SK-N-SH (cell line): ENCODE results near the gene ZDHHC12.

Experiments used
- CHD2 ChIP-seq: fragments of 150-350 bp; IDR thresholded peaks from 2 replicates; pipeline ENCODE4 v1.6.1; 2018; ENCODE audit warnings: low read length; ENCODE audit not compliant: partially characterized antibody
- ELF1 ChIP-seq: IDR thresholded peaks from 2 replicates; pipeline ENCODE4 v1.4.0; 2012
- EP300 ChIP-seq, 2 experiments: IDR thresholded peaks; 2 replicates each; pipeline versions ENCODE4 v1.4.0 to v1.6.1; 2012; ENCODE audit warnings: borderline replicate concordance in 1 of 2, low read depth in 1 of 2, low read length in 1 of 2
- FOXM1 ChIP-seq: IDR thresholded peaks from 2 replicates; pipeline ENCODE4 v1.4.0; 2012; ENCODE audit warnings: low read depth, mild to moderate bottlenecking
- JUND ChIP-seq: IDR thresholded peaks from 2 replicates; pipeline ENCODE4 v1.4.0; 2012
- NRF1 ChIP-seq: IDR thresholded peaks from 2 replicates; pipeline ENCODE4 v1.6.1; 2012; ENCODE audit warnings: low read depth, mild to moderate bottlenecking, low read length
- RCOR1 ChIP-seq: fragments of 150-350 bp; IDR thresholded peaks from 2 replicates; pipeline ENCODE4 v1.6.1; 2017; ENCODE audit warnings: antibody characterized with exemption, low read length
- SIN3A ChIP-seq: IDR thresholded peaks from 2 replicates; pipeline ENCODE4 v1.6.1; 2012; ENCODE audit warnings: low read depth, mild to moderate bottlenecking, low read length, moderate library complexity, borderline replicate concordance
- YY1 ChIP-seq: IDR thresholded peaks from 2 replicates; pipeline ENCODE4 v1.4.0; 2012; ENCODE audit warnings: low read depth, mild to moderate bottlenecking
- TF ChIP-seq, protein P1 (sequence below): fragments of 200-600 bp; sonication (generic); IDR thresholded peaks from 2 replicates; pipeline ENCODE4 v1.6.1; 2017; ENCODE audit warnings: antibody characterized with exemption, mild to moderate bottlenecking, moderate library complexity
- TF ChIP-seq, protein P2 (sequence below): IDR thresholded peaks from 2 replicates; pipeline ENCODE4 v1.4.0; 2012; ENCODE audit warnings: low read depth
- TF ChIP-seq, protein P3 (sequence below): IDR thresholded peaks from 2 replicates; pipeline ENCODE4 v1.6.1; 2012; ENCODE audit warnings: mild to moderate bottlenecking, low read depth, low read length, moderate library complexity

DNA sequence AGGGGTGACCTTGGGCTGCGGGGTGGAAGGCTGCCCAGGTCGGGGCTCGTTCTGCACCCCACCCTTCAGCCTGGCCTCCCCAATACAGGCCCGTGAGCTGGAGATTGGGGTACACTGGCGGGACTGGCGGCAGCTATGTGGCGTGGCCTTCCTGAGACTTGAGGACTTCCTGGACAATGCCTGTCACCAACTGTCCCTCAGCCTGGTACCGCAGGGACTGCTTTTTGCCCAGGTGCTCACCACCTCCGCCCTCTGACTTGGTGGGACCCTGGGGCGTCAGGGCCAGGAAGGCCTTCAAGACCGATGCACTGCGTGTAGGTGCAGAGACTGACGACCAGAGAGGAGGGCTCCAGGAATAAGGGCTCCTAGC lies 10.5 kb downstream of the ZDHHC12 start:
- TF ChIP-seq, protein P1, sequence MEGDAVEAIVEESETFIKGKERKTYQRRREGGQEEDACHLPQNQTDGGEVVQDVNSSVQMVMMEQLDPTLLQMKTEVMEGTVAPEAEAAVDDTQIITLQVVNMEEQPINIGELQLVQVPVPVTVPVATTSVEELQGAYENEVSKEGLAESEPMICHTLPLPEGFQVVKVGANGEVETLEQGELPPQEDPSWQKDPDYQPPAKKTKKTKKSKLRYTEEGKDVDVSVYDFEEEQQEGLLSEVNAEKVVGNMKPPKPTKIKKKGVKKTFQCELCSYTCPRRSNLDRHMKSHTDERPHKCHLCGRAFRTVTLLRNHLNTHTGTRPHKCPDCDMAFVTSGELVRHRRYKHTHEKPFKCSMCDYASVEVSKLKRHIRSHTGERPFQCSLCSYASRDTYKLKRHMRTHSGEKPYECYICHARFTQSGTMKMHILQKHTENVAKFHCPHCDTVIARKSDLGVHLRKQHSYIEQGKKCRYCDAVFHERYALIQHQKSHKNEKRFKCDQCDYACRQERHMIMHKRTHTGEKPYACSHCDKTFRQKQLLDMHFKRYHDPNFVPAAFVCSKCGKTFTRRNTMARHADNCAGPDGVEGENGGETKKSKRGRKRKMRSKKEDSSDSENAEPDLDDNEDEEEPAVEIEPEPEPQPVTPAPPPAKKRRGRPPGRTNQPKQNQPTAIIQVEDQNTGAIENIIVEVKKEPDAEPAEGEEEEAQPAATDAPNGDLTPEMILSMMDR, result no peak
- TF ChIP-seq SIN3A (no peak), JUND (no peak), RCOR1 (no peak), YY1 (no peak), CHD2 (no peak), EP300 (IDR thresholded peaks at IDR 0.05; ENCODE audit: borderline replicate concordance in 1 of 2, low read depth in 1 of 2, low read length in 1 of 2) (no peak), FOXM1 (no peak), ELF1 (no peak), NRF1 (no peak)
- TF ChIP-seq, protein P2, sequence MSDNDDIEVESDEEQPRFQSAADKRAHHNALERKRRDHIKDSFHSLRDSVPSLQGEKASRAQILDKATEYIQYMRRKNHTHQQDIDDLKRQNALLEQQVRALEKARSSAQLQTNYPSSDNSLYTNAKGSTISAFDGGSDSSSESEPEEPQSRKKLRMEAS, result no peak
- TF ChIP-seq, protein P3, sequence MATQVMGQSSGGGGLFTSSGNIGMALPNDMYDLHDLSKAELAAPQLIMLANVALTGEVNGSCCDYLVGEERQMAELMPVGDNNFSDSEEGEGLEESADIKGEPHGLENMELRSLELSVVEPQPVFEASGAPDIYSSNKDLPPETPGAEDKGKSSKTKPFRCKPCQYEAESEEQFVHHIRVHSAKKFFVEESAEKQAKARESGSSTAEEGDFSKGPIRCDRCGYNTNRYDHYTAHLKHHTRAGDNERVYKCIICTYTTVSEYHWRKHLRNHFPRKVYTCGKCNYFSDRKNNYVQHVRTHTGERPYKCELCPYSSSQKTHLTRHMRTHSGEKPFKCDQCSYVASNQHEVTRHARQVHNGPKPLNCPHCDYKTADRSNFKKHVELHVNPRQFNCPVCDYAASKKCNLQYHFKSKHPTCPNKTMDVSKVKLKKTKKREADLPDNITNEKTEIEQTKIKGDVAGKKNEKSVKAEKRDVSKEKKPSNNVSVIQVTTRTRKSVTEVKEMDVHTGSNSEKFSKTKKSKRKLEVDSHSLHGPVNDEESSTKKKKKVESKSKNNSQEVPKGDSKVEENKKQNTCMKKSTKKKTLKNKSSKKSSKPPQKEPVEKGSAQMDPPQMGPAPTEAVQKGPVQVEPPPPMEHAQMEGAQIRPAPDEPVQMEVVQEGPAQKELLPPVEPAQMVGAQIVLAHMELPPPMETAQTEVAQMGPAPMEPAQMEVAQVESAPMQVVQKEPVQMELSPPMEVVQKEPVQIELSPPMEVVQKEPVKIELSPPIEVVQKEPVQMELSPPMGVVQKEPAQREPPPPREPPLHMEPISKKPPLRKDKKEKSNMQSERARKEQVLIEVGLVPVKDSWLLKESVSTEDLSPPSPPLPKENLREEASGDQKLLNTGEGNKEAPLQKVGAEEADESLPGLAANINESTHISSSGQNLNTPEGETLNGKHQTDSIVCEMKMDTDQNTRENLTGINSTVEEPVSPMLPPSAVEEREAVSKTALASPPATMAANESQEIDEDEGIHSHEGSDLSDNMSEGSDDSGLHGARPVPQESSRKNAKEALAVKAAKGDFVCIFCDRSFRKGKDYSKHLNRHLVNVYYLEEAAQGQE, result no peak
